ENCODE results near the gene CPEB1.

Gene CPEB1

DNA sequence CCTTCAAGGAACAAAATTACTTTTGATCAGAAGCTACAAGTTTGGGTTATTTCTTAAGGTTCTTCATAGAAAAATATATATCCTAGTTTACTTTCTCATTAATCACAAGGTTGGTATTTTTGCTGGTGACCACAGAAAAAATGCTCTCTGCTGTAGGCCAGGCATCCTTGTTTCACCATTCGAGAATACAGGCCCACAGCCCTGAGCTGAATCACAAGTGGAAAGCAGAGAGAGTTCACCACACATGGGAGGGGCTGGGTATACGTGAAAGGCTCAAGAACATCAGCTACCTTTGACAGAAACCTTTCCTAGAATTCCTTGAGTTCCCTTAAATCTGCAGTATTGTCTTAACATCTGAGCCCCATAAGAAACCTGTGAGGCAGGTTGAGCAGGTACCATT is 23.2 kb downstream of the CPEB1 start:
- Histone ChIP-seq H3K27ac (ENCODE audit: low read length) (no peak overlapping the region), H3K36me3 (ENCODE audit: control insufficient read depth, low read depth, low read length) (no peaks in the 10 kb centered on the region), H3K9ac (ENCODE audit: low read length) (no peak overlapping the region), H3K4me3 (ENCODE audit: low read length) (no peak overlapping the region), H3K27me3 (ENCODE audit: control insufficient read depth, insufficient read depth, low read length) (no peaks in the 10 kb centered on the region), H3K4me1 (ENCODE audit: control insufficient read depth, low read depth, low read length) (no peaks in the 10 kb centered on the region), H3K9me3 (ENCODE audit: control insufficient read depth, low read depth, low read length) (no peaks in the 10 kb centered on the region)

- Histone ChIP-seq H3K9ac (ENCODE audit: low read length) (no peak overlapping the region), H3K36me3 (ENCODE audit: control insufficient read depth, low read depth, low read length) (no peaks in the 10 kb centered on the region), H3K27me3 (ENCODE audit: control insufficient read depth, insufficient read depth, low read length) (no peaks in the 10 kb centered on the region), H3K4me3 (ENCODE audit: low read length) (no peak overlapping the region), H3K9me3 (ENCODE audit: control insufficient read depth, low read depth, low read length) (no peaks in the 10 kb centered on the region), H3K27ac (ENCODE audit: low read length) (no peak overlapping the region), H3K4me1 (ENCODE audit: control insufficient read depth, low read depth, low read length) (no peaks in the 10 kb centered on the region)
Observed at GRCh38 chr15:82621970-82622369, 25.2 kb downstream of the CPEB1 start.

DNA sequence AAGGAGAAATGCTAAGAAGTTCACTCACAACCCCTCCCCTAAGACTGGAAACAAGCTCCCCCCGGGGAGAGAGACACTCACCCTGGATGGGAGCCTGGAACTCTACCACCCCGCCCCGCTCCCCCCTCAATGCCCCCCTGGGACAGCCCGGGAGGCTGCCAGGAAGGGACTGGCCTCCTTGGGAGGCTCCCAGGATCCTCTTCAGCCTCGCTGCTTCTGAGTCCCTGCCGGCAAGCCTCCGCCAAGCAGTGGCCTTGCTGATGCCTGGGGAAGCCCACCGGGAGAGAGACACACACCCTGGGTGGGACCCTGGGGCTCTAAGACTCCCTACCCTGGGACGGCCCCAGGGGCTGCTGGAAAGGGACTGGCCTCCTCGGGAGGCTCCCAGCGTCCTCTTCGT is 33.4 kb downstream of the CPEB1 start:
- H3K9ac ChIP-seq (ENCODE audit: low read length) = no peak overlapping the region
- no peaks in the 10 kb centered on the region for H3K27me3 ChIP-seq (ENCODE audit: control insufficient read depth, insufficient read depth, low read length)

GRCh38 chr15:82611348-82611747 is 35.8 kb downstream of the CPEB1 start:
- no peak overlapping the region for H3K4me3 ChIP-seq (ENCODE audit: low read length)
- H3K4me1 ChIP-seq (ENCODE audit: control insufficient read depth, low read depth, low read length) = no peaks in the 10 kb centered on the region
- no peaks in the 10 kb centered on the region for H3K9me3 ChIP-seq (ENCODE audit: control insufficient read depth, low read depth, low read length)
- H3K27me3 ChIP-seq (ENCODE audit: control insufficient read depth, insufficient read depth, low read length) = no peaks in the 10 kb centered on the region
- no peaks in the 10 kb centered on the region for H3K36me3 ChIP-seq (ENCODE audit: control insufficient read depth, low read depth, low read length)
- H3K27ac ChIP-seq (ENCODE audit: low read length) = no peak overlapping the region
- no peak overlapping the region for H3K9ac ChIP-seq (ENCODE audit: low read length)

More for the DNA sequence above, 33.4 kb downstream of the CPEB1 start:
- Histone ChIP-seq H3K4me1 (ENCODE audit: control insufficient read depth, low read depth, low read length) (no peaks in the 10 kb centered on the region), H3K27ac (ENCODE audit: low read length) (no peak overlapping the region), H3K4me3 (ENCODE audit: low read length) (no peak overlapping the region), H3K36me3 (ENCODE audit: control insufficient read depth, low read depth, low read length) (no peaks in the 10 kb centered on the region), H3K9me3 (ENCODE audit: control insufficient read depth, low read depth, low read length) (no peaks in the 10 kb centered on the region)

DNA sequence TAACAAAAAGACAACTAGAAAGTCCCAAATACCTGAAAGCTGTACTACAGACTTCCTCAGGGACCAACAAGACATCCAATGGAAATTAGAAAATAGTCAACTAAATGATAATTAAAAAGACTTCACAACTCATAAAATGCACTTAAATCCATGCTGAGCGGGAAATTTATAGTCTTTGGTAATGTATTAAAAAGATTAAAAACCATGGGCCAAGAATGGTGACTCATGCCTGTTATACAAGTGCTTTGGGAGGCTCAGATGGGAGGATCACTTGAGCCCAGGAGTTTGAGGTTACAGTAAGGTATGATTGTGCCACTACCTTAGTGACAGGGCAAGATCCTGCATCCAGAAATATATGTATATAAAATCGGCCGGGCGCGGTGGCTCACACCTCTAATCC is 45.0 kb downstream of the CPEB1 start:
- no peak overlapping the region for H3K4me3 ChIP-seq (ENCODE audit: low read length)
- no peaks in the 10 kb centered on the region for H3K4me1 ChIP-seq (ENCODE audit: control insufficient read depth, low read depth, low read length)
- H3K27me3 ChIP-seq (ENCODE audit: control insufficient read depth, insufficient read depth, low read length) = no peaks in the 10 kb centered on the region
- no peak overlapping the region for H3K27ac ChIP-seq (ENCODE audit: low read length)
- H3K9me3 ChIP-seq (ENCODE audit: control insufficient read depth, low read depth, low read length) = no peaks in the 10 kb centered on the region
- no peaks in the 10 kb centered on the region for H3K36me3 ChIP-seq (ENCODE audit: control insufficient read depth, low read depth, low read length)
- no peak overlapping the region for H3K9ac ChIP-seq (ENCODE audit: low read length)

- Histone ChIP-seq H3K9me3 (ENCODE audit: control insufficient read depth, low read depth, low read length) (no peaks in the 10 kb centered on the region), H3K27me3 (ENCODE audit: control insufficient read depth, insufficient read depth, low read length) (no peaks in the 10 kb centered on the region), H3K4me1 (ENCODE audit: control insufficient read depth, low read depth, low read length) (no peaks in the 10 kb centered on the region), H3K27ac (ENCODE audit: low read length) (no peak overlapping the region), H3K4me3 (ENCODE audit: low read length) (no peak overlapping the region), H3K36me3 (ENCODE audit: control insufficient read depth, low read depth, low read length) (no peaks in the 10 kb centered on the region), H3K9ac (ENCODE audit: low read length) (no peak overlapping the region)
Observed at GRCh38 chr15:82599862-82600261, 47.3 kb downstream of the CPEB1 start.

DNA sequence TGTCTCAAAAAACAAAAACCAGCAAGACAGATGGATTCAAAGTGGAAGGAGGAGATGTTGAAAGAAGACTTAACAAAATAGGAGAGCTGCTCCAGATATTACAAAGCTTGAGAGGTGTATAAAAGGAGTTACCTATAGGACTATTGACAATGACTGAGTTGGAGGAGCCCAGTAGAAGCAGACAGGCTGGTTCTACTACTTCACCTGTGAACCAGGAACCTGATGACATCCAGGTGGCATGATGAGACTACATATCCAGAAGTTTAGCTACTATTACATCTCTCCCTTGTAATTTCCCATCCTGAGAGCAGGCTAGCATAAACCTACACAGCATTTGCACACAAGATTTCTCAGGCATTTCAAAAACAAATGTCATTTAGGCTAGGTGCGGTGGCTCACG is 49.3 kb downstream of the CPEB1 start:
- Histone ChIP-seq H3K9ac (ENCODE audit: low read length) (no peak overlapping the region), H3K9me3 (ENCODE audit: control insufficient read depth, low read depth, low read length) (no peaks in the 10 kb centered on the region), H3K4me1 (ENCODE audit: control insufficient read depth, low read depth, low read length) (no peaks in the 10 kb centered on the region), H3K27me3 (ENCODE audit: control insufficient read depth, insufficient read depth, low read length) (no peaks in the 10 kb centered on the region), H3K4me3 (ENCODE audit: low read length) (no peak overlapping the region), H3K36me3 (ENCODE audit: control insufficient read depth, low read depth, low read length) (no peaks in the 10 kb centered on the region), H3K27ac (ENCODE audit: low read length) (no peak overlapping the region)

GRCh38 chr15:82595766-82596165 is 51.4 kb downstream of the CPEB1 start:
- H3K9ac ChIP-seq (ENCODE audit: low read length) = no peak overlapping the region
- H3K36me3 ChIP-seq (ENCODE audit: control insufficient read depth, low read depth, low read length) = no peaks in the 10 kb centered on the region
- no peaks in the 10 kb centered on the region for H3K27me3 ChIP-seq (ENCODE audit: control insufficient read depth, insufficient read depth, low read length)
- H3K9me3 ChIP-seq (ENCODE audit: control insufficient read depth, low read depth, low read length) = no peaks in the 10 kb centered on the region
- H3K4me1 ChIP-seq (ENCODE audit: control insufficient read depth, low read depth, low read length) = no peaks in the 10 kb centered on the region
- no peak overlapping the region for H3K27ac ChIP-seq (ENCODE audit: low read length)
- no peak overlapping the region for H3K4me3 ChIP-seq (ENCODE audit: low read length)

DNA sequence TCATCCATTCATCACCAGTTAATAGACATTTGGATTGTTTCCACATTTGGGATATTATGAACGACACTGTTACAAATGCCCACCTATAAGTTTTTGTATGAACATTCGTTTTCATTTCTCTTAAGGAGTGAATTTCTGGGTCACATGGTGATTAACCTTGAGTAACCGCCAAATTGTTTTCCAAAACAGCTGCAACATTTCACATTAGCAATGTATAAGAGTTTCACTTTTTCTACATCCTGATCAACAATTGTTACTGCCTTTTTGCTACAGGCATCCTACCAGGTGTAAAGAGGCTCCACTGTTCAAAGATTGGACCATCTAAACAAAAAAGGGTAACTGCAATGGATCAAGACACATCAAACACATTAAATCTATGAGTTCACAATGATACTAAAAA is 52.0 kb downstream of the CPEB1 start:
- no peaks in the 10 kb centered on the region for H3K27me3 ChIP-seq (ENCODE audit: control insufficient read depth, insufficient read depth, low read length)
- no peaks in the 10 kb centered on the region for H3K36me3 ChIP-seq (ENCODE audit: control insufficient read depth, low read depth, low read length)
- no peak overlapping the region for H3K9ac ChIP-seq (ENCODE audit: low read length)
- H3K27ac ChIP-seq (ENCODE audit: low read length) = no peak overlapping the region
- H3K9me3 ChIP-seq (ENCODE audit: control insufficient read depth, low read depth, low read length) = no peaks in the 10 kb centered on the region
- H3K4me3 ChIP-seq (ENCODE audit: low read length) = no peak overlapping the region
- no peaks in the 10 kb centered on the region for H3K4me1 ChIP-seq (ENCODE audit: control insufficient read depth, low read depth, low read length)

GRCh38 chr15:82587805-82588204 is 59.4 kb downstream of the CPEB1 start:
- Histone ChIP-seq H3K4me3 (ENCODE audit: low read length) (no peak overlapping the region), H3K9ac (ENCODE audit: low read length) (no peak overlapping the region), H3K36me3 (ENCODE audit: control insufficient read depth, low read depth, low read length) (no peaks in the 10 kb centered on the region), H3K27ac (ENCODE audit: low read length) (no peak overlapping the region), H3K4me1 (ENCODE audit: control insufficient read depth, low read depth, low read length) (peaks cover 26% of the 10 kb centered on the region), H3K9me3 (ENCODE audit: control insufficient read depth, low read depth, low read length) (no peaks in the 10 kb centered on the region), H3K27me3 (ENCODE audit: control insufficient read depth, insufficient read depth, low read length) (no peaks in the 10 kb centered on the region)

DNA sequence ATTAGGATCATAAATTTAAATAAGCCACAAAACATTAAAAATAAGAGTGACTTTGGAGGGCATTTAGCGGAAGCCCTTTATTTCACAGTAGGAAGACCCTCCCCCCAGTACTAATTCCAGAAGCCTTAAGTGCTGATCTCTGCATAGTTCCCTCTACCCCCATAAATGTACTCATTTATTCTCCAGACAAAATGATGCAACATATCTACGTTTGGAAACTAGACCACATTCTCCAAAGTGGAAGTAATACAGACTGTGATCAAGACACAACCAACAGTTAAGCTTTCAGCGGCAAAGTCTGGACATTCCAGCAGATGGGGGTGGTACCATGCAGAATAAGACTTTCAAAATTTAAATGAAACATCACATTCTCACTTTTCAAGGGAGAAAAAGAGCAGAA is 62.1 kb downstream of the CPEB1 start:
- Histone ChIP-seq H3K4me3 (ENCODE audit: low read length) (no peak overlapping the region), H3K27ac (ENCODE audit: low read length) (no peak overlapping the region), H3K36me3 (ENCODE audit: control insufficient read depth, low read depth, low read length) (no peaks in the 10 kb centered on the region), H3K27me3 (ENCODE audit: control insufficient read depth, insufficient read depth, low read length) (no peaks in the 10 kb centered on the region), H3K9ac (ENCODE audit: low read length) (no peak overlapping the region), H3K9me3 (ENCODE audit: control insufficient read depth, low read depth, low read length) (no peaks in the 10 kb centered on the region), H3K4me1 (ENCODE audit: control insufficient read depth, low read depth, low read length) (peaks cover 26% of the 10 kb centered on the region)

- no peak overlapping the region for H3K27ac ChIP-seq (ENCODE audit: low read length)
- no peaks in the 10 kb centered on the region for H3K27me3 ChIP-seq (ENCODE audit: control insufficient read depth, insufficient read depth, low read length)
- H3K9me3 ChIP-seq (ENCODE audit: control insufficient read depth, low read depth, low read length) = no peaks in the 10 kb centered on the region
- peaks cover 9% of the 10 kb centered on the region for H3K4me1 ChIP-seq (ENCODE audit: control insufficient read depth, low read depth, low read length)
- no peaks in the 10 kb centered on the region for H3K36me3 ChIP-seq (ENCODE audit: control insufficient read depth, low read depth, low read length)
- H3K4me3 ChIP-seq (ENCODE audit: low read length) = no peak overlapping the region
- H3K9ac ChIP-seq (ENCODE audit: low read length) = no peak overlapping the region
Observed at GRCh38 chr15:82580713-82581112, 66.5 kb downstream of the CPEB1 start.
